ENCODE measurements around the gene FRS3. TPM values are rescaled to one million over a fixed set of nuclear protein-coding genes. Genes with fewer than 3 reads are reported as not detected.

Gene FRS3
- total and polyA plus RNA-seq, 2 of the 8 experiments (the other 6 are each of a cell fraction or from before 2014, with no cell fraction given), result 3.4 to 4.4 TPM

GRCh38 chr6:41733707-41734665 lies 45.7 kb downstream of the FRS3 start:
- Histone ChIP-seq H2BK15ac (ENCODE audit: low read length) (no peak overlapping the region; the same call in 1 of the 2 replicates), H3K9ac (replicated peaks in 1 of 4; ENCODE audit: extremely low read depth in 1 of 4, low read depth in 3 of 4, low read length in 3 of 4) (no peak overlapping the region)
- CTCF ChIA-PET (ENCODE audit: partially characterized antibody), result interaction anchor here (0.6 to 5.3 kb wide), 24 partner anchors 9 to 400 kb away, joined by 3 to 37 read pairs (median 5); partner anchors contain the start of gene TOMM6
- peak; percentile 48 for TF ChIP-seq EZH2 (IDR thresholded peaks at IDR 0.05; ENCODE audit: low read depth, low read length, severe bottlenecking)
- TF ChIP-seq SIN3A (conservative IDR thresholded peaks at IDR 0.05 in 1 of 2, IDR thresholded peaks at IDR 0.05 in 1 of 2; ENCODE audit: low read depth in 1 of 2, low read length in 2 of 2), result peak in 1 of 2 experiments; percentile 79; a peak in 2 of 4 replicates
- TF ChIP-seq MAFK (IDR thresholded peaks at IDR 0.05; ENCODE audit: low read depth, low read length), result no peak
- TF ChIP-seq KDM4A (IDR thresholded peaks at IDR 0.05; ENCODE audit: low read depth, low read length, severe bottlenecking), result peak; percentile 29
- TF ChIP-seq SUZ12 (IDR thresholded peaks at IDR 0.05; ENCODE audit: low read length), result peak; percentile 58
- no peak for TF ChIP-seq RAD21 (IDR thresholded peaks at IDR 0.05 in 1 of 2, conservative IDR thresholded peaks at IDR 0.05 in 1 of 2; ENCODE audit: low read depth in 2 of 2, low read length in 2 of 2)
- TF ChIP-seq CTBP2 (IDR thresholded peaks at IDR 0.05; ENCODE audit: borderline replicate concordance, insufficient read depth, insufficient read length, low read length), result peak; percentile 83
- TF ChIP-seq RBBP5 (IDR thresholded peaks at IDR 0.05; ENCODE audit: borderline replicate concordance, low read depth, low read length), result 0 out of 2 replicates have a peak, but pooled peaks have one; percentile 36

More at GRCh38 chr6:41733707-41734665, 45.7 kb downstream of the FRS3 start:
- DNase-seq (ENCODE audit: low read depth in 1 of 2, low spot score in 2 of 2) (peak in 1 of 2 experiments; percentile 86), FAIRE-seq (no peak)
- Histone ChIP-seq H3K9me3 (ENCODE audit: insufficient read depth in 2 of 2, low read depth in 1 of 2, low read length in 1 of 2) (no peaks in the 10 kb centered on the region), H3K79me1 (ENCODE audit: low read depth, low read length) (no peaks in the 10 kb centered on the region), H3K27ac (ENCODE audit: low read depth, low read length) (no peak overlapping the region), H2BK20ac (ENCODE audit: low read length) (no peak overlapping the region), H3K18ac (ENCODE audit: extremely low read depth, low read length) (peak overlapping the region; percentile 17), H3K56ac (replicated peaks; ENCODE audit: insufficient read length, low read depth, low read length) (no peak overlapping the region), H3K14ac (ENCODE audit: insufficient read length) (no peak overlapping the region), H4K20me1 (replicated peaks in 1 of 2; ENCODE audit: control insufficient read depth in 1 of 2, insufficient read depth in 2 of 2, low read length in 2 of 2) (peaks cover 0 to 2% of the 10 kb centered on the region in 2 experiments), H3K36me3 (ENCODE audit: control insufficient read depth in 2 of 4, insufficient read depth in 4 of 4, low read length in 3 of 4) (no peaks in the 10 kb centered on the region), H2AFZ (ENCODE audit: low read length) (peak overlapping the region; percentile 78; the same call in 1 of the 2 replicates), H2AK5ac (ENCODE audit: low read depth, low read length) (no peak overlapping the region), H2BK120ac (replicated peaks; ENCODE audit: low read depth, low read length) (no peak overlapping the region), H3K27me3 (replicated peaks in 1 of 4; ENCODE audit: control insufficient read depth in 3 of 4, extremely low read depth in 1 of 4, insufficient read depth in 3 of 4, low read length in 3 of 4) (peaks cover 0 to 8% (median 5%) of the 10 kb centered on the region in 4 experiments; a peak in 3 of 7 replicates), H4K91ac (replicated peaks; ENCODE audit: insufficient read length, low read length) (no peak overlapping the region), H3K4me2 (ENCODE audit: insufficient read depth in 1 of 2, low read depth in 2 of 2, low read length in 2 of 2) (peak overlapping the region; percentile 71 to 93), H2BK12ac (ENCODE audit: low read depth, low read length) (no peak overlapping the region; the same call in 1 of the 2 replicates), H3K79me2 (ENCODE audit: control insufficient read depth in 1 of 2, insufficient read depth in 2 of 2, low read length in 2 of 2) (no peaks in the 10 kb centered on the region), H3K23ac (ENCODE audit: insufficient read length) (no peak overlapping the region), H2BK5ac (ENCODE audit: low read depth, low read length) (peak overlapping the region; percentile 45; the same call in 1 of the 2 replicates), H4K5ac (ENCODE audit: insufficient read length, low read depth, low read length) (no peak overlapping the region), H3K4me1 (replicated peaks in 1 of 4; ENCODE audit: control insufficient read depth in 3 of 4, insufficient read depth in 4 of 4, low read length in 3 of 4) (peaks cover 12 to 39% (median 23%) of the 10 kb centered on the region in 4 experiments), H3K4me3 (ENCODE audit: extremely low read depth in 1 of 4, insufficient read depth in 2 of 4, low read depth in 3 of 4, low read length in 4 of 4) (peak overlapping the region; percentile 60 to 74 (median 68)), H3K4ac (replicated peaks; ENCODE audit: insufficient read length, low read depth, low read length) (no peak overlapping the region), H4K8ac (ENCODE audit: extremely low read depth, insufficient read depth, low read length) (no peak overlapping the region; the same call in none of the 2 replicates), H3K23me2 (ENCODE audit: low read depth, low read length) (peaks cover 9% of the 10 kb centered on the region; the same call in 1 of the 2 replicates)
- POLR2A ChIA-PET (ENCODE audit: partially characterized antibody), result interaction anchor here (0.9 to 1.6 kb wide), 6 partner anchors 9 to 55 kb away, joined by 3 to 5 read pairs (median 3); partner anchors contain the start of gene FRS3
- 5% methylated on average over 19 of the region's 73 CpGs; no CpG with 5 or more reads in 1 of the 2 experiments for WGBS, 2 experiments (ENCODE audit: extremely low coverage in 1 of 2, insufficient coverage in 1 of 2, insufficient read length in 1 of 2, insufficient replicate concordance in 2 of 2, low coverage in 1 of 2, low lambda C conversion rate in 2 of 2, missing lambda C conversion rate in 1 of 2)
